IPS-18c (cell line): ENCODE measurements around the gene PLEKHA7.
"Not testable (repeated sequence)": the region's sequence is repeated elsewhere in the genome, so short reads cannot be mapped to it uniquely, and the experiment has no call there.

Experiments used
- H3K4me3 ChIP-seq: 2 replicates; pipeline ENCODE4 v1.7.0; 2013; ENCODE audit warnings: low read depth, mild to moderate bottlenecking, low read length, moderate library complexity; ENCODE audit not compliant: insufficient read depth
- H3K9me3 ChIP-seq: one replicate; pipeline ENCODE4 v1.6.1; 2013; ENCODE audit warnings: mild to moderate bottlenecking, low read length, moderate library complexity; ENCODE audit not compliant: control insufficient read depth, insufficient read depth

PLEKHA7 gene

DNA sequence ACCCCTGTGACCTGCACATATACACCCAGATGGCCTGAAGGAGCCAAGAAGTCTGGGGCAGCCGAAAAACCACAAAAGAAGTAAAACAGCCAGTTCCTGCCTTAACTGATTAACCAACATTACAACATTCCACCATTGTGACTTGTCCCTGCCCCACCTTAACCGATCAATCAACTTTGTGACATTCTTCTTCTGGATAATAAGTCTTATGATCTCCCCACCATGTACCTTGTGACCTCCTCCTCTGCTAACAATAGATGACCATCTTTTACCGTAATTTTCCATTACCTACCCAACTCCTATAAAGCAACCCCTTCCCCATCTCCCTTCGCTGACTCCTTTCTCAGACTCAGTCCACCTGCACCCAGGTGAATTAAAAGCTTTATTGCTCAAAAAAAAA lies 125.2 kb downstream of the PLEKHA7 start:
- H3K9me3 ChIP-seq, H3K4me3 ChIP-seq: not testable (repeated sequence)

DNA sequence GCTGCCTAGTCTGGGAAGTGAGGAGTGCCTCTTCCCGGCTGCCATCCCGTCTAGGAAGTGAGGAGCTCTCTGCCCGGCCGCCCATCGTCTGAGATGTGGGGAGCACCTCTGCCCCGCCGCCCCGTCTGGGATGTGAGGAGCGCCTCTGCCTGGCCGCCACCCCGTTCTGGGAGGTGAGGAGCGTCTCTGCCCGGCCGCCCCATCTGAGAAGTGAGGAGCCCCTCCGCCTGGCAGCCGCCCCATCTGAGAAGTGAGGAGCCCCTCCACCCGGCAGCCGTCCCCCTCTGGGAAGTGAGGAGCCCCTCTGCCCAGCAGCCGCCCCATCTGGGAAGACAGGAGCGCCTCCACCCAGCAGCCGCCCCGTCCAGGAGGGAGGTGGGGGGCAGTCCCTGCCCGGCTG lies 126.3 kb downstream of the PLEKHA7 start:
- H3K4me3 ChIP-seq, H3K9me3 ChIP-seq: not testable (repeated sequence)

DNA sequence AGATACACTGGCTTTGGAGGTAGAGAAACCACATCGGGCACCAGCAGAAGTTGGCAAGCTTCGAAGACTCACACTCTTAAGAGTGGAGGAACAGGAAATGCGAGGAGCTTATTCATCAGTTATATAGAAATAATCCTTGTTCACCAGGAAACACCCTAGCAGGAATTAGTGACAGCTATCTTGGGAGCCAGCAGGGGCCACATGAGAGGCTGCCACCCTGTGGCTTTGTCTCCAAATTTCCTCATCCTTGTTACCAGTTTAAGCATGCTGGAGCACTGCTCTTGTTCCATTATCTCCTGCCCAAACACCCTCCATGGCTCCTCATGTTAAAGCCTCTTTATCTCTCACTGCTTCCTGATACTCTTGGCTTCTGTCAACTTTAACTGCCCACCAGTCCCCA lies 131.0 kb downstream of the PLEKHA7 start:
- Histone ChIP-seq H3K4me3 (no peak overlapping the region), H3K9me3 (no peaks in the 10 kb centered on the region)

DNA sequence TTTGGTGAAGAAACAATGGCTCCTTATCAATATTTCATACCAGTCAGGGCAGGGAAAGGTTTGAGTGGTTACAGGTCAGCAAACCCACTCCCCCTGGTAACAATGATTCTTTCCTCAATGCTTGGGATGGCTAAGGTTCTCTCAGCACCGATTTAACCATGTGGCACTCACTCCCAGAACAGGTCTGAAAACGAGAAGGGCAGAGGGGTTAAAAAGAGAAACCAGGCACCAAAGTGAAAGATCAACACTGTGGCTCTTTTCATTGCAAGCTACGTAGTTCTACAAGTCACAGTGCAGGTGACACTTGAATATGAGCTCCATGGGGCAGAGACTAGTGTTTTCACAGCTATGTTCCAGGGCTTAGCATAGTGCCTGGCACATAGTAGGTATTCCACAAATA lies 132.4 kb downstream of the PLEKHA7 start:
- Histone ChIP-seq H3K9me3 (no peaks in the 10 kb centered on the region), H3K4me3 (no peak overlapping the region)

DNA sequence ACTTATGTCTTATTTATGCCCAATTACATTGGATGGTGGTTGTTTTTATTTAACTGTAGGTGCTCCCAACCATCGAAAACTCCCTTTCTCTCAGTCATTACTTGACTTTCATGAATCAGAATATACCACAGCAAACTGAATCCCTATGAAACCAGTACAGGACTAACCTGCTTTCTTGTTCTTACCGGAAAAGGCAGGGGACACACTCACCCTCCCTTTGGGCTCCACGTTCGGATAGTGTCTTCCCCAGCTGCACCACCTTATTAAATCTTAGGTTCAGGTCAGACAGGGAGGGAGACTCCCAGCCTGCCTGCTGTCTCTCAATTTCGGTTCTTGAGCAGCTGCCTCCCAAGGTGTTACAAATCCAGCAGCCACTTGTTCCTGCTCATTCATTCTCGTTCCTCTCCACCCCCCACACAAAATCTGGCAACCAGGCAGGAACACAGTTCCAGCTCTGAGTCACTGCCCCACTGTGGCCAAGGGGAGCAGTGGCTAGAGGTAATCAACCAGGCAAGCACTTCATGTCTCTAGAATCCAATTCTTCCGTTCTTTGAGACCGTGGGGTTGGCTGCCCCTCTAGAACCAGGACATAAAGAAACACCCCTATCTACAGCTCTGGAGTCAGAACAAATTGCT lies 133.0 kb downstream of the PLEKHA7 start:
- Histone ChIP-seq H3K9me3 (no peaks in the 10 kb centered on the region), H3K4me3 (no peak overlapping the region)

DNA sequence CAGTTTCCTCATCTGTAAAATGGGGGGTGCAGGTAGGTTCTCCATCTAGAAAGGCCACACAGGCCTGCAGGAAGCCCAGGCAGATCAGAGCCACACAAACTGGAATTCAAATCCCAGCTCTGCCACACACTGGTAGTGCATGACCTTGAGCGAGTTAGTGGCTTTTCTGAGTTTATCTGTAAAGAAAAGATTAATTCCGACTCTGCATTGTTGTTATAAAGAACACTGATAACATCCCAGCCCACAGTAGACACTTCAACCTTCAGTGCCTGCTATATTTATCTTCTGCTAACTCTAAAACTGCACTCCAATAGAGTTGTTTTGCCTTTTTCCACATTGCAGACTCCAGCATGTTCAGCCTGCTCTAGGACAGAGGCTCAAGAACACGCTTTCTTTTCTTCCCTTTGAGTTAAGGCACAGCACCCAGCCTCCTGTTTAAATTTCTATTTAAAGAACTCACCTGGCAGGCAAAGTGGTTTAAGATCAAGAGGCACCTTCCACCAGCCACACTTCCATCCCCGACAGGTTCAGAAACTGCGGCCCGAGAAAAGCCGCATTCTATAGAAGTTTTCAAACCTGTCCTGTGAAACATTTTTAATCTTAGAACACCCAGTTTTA lies 133.9 kb downstream of the PLEKHA7 start:
- no peak overlapping the region for H3K4me3 ChIP-seq

DNA sequence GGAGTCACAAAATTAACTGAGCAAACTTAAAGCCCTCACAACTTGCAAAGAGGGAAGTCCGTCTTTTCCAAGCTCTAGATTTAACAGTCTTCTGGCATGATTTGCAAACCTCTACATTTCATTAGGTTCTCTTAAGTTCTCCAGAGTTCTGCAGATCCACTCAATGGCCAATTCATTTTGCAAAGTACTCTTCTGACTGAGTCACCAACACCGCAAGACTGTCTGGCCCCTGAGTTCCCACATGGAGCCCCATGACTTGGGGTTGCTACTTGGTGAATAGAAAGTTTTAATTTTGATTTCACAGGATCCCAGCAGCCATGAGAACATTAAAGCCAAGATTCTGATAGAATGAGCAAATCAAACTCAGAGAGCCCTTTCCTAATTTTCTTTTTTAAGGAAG lies 134.5 kb downstream of the PLEKHA7 start:
- no peaks in the 10 kb centered on the region for H3K9me3 ChIP-seq
- no peak overlapping the region for H3K4me3 ChIP-seq

More for the DNA sequence above, 133.9 kb downstream of the PLEKHA7 start:
- no peaks in the 10 kb centered on the region for H3K9me3 ChIP-seq

DNA sequence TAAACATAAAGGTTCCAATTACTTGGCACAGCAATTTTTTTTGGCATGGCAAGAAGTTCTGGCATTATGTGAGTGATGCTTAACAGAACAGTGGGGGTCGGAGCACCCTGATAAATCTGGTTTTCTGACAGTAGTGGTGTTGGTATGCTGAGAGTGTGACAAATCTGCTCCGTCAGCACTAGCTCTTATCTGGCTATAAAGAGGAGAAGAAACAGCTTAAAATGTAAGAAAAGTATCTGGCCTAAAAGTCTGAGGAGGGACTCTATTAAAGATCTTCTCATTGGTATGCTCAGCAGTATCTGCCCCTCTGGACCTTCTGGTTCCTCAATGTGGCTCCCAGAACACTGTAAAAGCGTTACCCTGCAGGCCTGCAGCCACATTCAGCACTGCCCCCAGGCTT lies 137.4 kb downstream of the PLEKHA7 start:
- no peaks in the 10 kb centered on the region for H3K9me3 ChIP-seq
- H3K4me3 ChIP-seq: no peak overlapping the region

DNA sequence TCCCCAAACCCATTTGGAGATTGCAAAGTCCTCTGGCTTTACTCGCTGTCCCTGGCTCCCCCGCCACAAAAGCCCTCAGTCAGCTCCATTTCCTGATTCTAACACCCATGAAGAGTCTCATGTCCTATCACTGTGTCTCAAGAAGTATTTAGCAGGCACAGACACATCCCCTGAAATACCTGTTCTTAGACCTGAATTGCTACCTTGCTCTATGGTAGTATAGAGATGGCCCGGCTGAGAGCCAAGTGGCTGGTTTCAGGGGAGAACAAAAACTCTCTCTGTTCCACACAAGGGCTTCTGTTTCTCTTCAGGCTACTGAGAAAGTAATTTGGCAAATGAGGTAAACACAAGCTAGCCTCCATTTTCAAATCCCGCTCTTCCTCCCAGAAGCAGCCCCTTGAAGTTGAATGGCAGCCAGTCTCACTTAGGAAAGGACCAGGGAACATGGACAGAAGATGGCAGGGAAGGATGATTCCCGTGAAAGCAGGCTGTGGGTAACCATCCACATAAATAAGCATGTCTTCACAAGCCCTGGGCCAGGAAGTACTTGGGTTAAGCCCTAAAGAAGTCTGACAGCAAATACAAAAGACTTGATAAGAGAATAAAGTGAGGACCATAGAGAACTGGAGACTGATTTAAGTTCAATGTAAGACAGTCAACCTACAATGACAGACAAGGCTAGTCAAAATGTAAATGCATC lies 138.0 kb downstream of the PLEKHA7 start:
- H3K9me3 ChIP-seq: no peaks in the 10 kb centered on the region
- H3K4me3 ChIP-seq: no peak overlapping the region

DNA sequence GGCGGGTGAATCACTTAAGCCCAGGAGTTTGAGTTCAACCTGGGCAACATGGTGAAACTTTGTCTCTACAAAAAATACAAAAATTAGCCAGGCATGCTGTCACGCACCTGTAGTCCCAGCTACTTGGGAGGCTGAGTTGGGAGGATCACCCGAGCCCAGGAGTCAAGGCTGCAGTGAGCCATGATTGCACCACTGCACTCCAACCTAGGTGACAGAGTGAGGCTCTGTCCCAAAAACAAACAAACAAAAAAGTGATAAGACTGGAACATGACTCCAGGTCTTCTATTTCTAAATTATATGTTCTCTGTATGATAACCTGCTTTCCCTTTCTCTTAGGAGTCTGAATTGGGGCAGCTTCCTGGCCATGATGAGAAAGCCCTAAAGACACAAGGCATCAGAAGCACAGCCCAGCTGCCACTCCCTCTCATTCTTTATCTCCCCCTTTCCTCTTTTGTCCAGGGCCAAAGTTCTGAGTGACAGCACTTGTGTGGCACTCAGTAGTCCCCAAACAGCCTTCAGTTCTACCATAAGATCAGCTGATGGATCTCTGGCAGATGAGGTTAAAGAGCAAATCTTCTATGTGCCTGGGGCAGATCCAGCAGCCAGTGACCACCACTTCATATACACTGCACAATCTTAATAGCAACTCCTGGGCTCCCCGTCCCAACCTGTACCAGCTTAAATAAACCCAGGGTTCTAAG lies 139.8 kb downstream of the PLEKHA7 start:
- H3K9me3 ChIP-seq: no peaks in the 10 kb centered on the region

DNA sequence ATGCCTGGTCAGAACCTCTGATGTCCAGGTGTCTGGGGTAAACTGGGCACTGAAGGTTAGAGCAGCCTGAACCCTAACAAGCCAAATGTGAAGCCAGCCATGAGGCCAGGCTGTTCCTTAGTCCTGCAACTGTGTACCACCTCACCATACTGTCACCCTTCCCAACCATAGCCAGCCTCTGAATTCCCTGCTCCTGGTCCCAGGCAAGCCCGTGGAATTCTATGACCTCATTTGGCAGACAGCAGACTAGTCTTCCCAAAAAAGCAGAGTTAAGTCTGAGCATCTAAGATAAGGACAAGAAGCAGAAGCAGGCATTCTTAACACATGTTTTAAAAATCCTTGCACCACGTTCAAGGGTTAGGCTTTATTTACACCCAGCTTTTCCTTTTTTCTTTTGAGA lies 140.9 kb downstream of the PLEKHA7 start:
- no peak overlapping the region for H3K4me3 ChIP-seq
- H3K9me3 ChIP-seq: no peaks in the 10 kb centered on the region

More for the DNA sequence above, 139.8 kb downstream of the PLEKHA7 start:
- H3K4me3 ChIP-seq: no peak overlapping the region

DNA sequence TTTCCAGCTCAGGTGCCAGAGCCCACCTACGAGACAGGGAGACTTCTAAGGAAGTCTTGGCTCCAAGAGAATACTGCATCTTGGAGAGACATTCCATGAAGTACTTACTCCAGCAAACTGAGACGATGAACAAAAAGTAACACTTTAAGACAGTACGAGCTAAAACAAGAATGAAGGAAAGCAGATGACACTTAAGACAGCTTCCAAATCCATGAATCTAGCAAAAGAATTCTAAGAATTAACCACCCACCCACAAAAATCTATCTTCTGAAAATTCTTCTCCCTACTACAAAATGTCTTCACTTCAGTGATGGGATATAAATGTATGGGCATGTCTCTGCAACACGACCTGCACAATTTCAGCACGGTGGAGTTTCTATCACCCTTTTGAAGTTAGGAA lies 142.8 kb downstream of the PLEKHA7 start:
- Histone ChIP-seq H3K4me3 (no peak overlapping the region), H3K9me3 (no peaks in the 10 kb centered on the region)

DNA sequence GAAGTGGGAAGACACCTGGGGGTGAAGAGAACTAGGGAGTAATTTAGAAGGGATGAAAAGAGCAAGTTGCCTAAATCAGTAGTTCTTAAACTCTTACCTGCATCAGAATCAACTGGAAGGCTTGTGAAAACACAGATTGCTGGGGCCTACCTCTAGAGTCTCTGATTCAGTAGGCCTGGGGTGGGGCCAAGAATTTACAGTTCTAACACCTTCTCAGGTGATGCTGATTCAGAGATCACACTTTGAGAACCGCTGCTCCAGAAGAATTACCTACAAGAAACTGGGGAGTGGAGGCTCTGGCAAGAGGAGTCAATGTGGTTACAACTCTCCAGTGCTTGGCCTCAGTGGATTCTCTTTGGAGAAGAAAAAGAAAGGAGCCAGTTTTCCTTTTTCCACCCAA lies 147.1 kb downstream of the PLEKHA7 start:
- Histone ChIP-seq H3K4me3 (no peak overlapping the region), H3K9me3 (no peaks in the 10 kb centered on the region)

DNA sequence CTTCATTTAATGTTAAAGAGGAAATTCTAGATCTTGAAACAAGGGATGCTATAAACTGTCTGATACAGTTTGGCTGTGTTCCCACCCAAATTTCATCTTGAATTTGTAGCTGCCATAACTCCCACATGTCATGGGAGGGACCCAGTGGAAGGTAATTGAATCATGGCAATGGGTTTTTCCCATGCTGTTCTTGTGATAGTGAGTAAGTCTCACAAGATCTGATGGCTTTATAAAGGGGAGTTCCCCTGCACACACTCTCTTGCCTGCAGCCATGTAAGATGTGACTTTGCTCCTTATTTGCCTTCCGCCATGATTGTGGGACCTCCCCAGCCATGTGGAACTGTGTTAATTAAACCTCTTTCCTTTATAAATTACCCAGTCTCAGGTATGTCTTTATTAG lies 149.8 kb downstream of the PLEKHA7 start:
- H3K4me3 ChIP-seq, H3K9me3 ChIP-seq: not testable (repeated sequence)

DNA sequence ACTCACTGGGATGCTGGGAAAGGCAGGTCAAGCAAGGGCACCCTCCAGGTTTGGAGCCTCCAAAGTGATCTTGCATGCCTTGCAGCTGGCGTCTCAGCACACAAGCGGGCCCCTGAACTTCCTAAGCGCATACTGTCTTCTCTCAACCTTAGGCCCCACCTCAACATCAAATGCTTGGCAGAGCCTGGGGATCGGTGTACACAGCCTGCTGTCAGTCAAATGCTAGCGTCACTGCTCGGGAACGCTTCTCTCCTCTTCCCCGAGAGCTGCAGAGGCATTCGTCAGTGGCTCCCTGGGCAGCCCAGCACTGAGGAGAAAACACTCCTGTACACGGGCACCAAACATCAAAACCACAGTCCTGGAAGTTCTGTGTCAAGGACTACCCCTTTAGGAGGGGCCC lies 150.8 kb downstream of the PLEKHA7 start:
- Histone ChIP-seq H3K9me3 (no peaks in the 10 kb centered on the region), H3K4me3 (no peak overlapping the region)

DNA sequence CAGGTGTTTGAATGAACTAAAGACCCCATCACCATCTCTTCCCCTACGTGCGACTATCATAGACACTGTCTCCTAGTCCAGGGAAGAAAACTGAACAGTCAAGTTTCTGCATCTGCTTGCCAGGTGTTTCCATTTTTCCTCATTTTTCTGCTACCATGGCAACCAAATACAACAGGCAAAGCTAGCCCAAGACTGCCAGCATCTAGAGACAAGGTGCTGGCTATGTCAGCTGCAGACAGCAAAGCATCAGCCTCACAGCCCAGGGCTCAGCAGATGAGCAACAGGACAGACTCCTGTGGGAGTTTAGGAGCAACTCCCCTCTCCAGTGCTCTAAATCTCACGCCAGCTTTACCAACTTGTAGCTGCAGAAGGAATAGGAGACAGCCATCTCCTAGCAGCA lies 151.5 kb downstream of the PLEKHA7 start:
- Histone ChIP-seq H3K9me3 (no peaks in the 10 kb centered on the region), H3K4me3 (no peak overlapping the region)

DNA sequence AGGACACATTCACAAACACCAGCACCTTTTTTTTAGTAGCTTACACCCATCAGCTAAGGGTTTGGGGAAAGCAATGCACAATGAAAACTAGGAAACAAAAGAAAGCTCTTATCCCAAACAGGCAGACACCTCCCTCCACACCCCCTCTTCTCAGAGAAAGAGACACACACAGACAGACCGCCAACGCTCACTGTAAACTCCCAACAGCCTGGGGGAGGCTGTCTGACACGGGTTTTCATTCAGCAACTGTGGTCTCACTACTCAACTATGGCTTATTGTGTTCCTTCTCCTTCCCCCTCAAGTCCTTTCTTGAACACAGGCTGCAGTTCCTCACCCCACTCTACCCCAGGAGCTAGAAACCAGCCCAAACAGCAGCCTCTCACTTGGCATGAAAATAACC lies 152.4 kb downstream of the PLEKHA7 start:
- Histone ChIP-seq H3K4me3 (no peak overlapping the region), H3K9me3 (no peaks in the 10 kb centered on the region)

DNA sequence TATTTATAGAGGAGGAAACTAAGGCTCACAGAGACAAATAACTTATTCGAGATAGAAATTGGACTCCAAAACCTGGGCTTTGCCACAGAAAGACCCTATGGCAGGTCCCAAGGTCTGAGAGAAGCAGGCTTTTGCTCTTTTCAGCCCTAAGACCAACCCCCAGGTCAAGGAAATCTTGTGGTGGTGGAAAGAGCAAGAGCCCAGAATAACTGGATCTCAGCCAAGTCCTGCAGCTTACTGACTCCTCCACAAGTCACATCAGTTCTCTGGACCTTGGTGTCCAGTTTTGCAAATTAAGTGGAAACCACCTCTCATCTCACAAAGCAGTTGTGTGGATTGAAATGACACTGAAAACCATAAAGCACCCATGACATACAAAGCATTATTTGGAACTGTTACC lies 153.6 kb downstream of the PLEKHA7 start:
- Histone ChIP-seq H3K4me3 (no peak overlapping the region), H3K9me3 (no peaks in the 10 kb centered on the region)
